GM10847 (cell line): ENCODE results near the gene RUBCNL.

Source experiments
- POLR2A ChIP-seq: IDR thresholded peaks from 2 replicates; pipeline ENCODE4 v1.6.1; 2011; ENCODE audit not compliant: insufficient read length; ENCODE audit errors: extremely low read depth

RUBCNL gene

GRCh38 chr13:46354156-46355087 lies 32.6 kb downstream of the RUBCNL start:
- no peak for TF ChIP-seq POLR2A

GRCh38 chr13:46352805-46353204 lies 34.2 kb downstream of the RUBCNL start:
- no peak for TF ChIP-seq POLR2A

- TF ChIP-seq POLR2A = no peak
Observed at GRCh38 chr13:46350003-46350402, 37.0 kb downstream of the RUBCNL start.

GRCh38 chr13:46348961-46349360 lies 38.1 kb downstream of the RUBCNL start:
- no peak for TF ChIP-seq POLR2A

- TF ChIP-seq POLR2A = no peak
Observed at GRCh38 chr13:46347277-46347676, 39.8 kb downstream of the RUBCNL start.

GRCh38 chr13:46345866-46346265 lies 41.2 kb downstream of the RUBCNL start:
- no peak for TF ChIP-seq POLR2A

GRCh38 chr13:46345398-46345797 lies 41.7 kb downstream of the RUBCNL start:
- TF ChIP-seq POLR2A = no peak

- TF ChIP-seq POLR2A = no peak
Observed at GRCh38 chr13:46343279-46343994, 43.6 kb downstream of the RUBCNL start.

- TF ChIP-seq POLR2A = no peak
Observed at GRCh38 chr13:46342538-46342937, 44.5 kb downstream of the RUBCNL start.

- TF ChIP-seq POLR2A = no peak
Observed at GRCh38 chr13:46341112-46341711, 45.8 kb downstream of the RUBCNL start.

- TF ChIP-seq POLR2A = no peak
Observed at GRCh38 chr13:46340631-46341111, 46.4 kb downstream of the RUBCNL start.

GRCh38 chr13:46340011-46340410 lies 47.0 kb downstream of the RUBCNL start:
- TF ChIP-seq POLR2A = no peak

GRCh38 chr13:46339035-46339666 lies 47.9 kb downstream of the RUBCNL start:
- no peak for TF ChIP-seq POLR2A

- no peak for TF ChIP-seq POLR2A
Observed at GRCh38 chr13:46337700-46338099, 49.4 kb downstream of the RUBCNL start.

- TF ChIP-seq POLR2A = no peak
Observed at GRCh38 chr13:46334035-46334822, 52.8 kb downstream of the RUBCNL start.

- no peak for TF ChIP-seq POLR2A
Observed at GRCh38 chr13:46332772-46333171, 54.3 kb downstream of the RUBCNL start.
